ENCODE measurements around the gene KBTBD3.

DNA sequence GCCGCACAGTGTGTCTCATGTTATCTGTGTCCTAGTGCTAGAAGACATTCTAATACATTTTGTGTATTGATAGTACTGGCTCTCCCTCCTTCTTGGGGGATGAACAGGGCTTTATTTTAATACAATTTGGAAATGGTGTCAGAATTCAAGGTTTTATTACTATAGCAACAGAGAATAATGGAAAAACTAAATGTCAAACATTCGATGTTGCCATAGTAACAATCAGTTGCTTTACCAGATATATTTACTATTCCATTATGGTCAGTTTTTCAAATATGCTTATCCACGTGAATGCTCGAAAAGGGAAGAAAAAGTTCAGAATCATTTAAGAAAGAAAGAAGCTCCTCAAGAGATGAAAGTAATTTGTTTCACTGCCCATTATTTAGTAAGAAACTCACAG, 46.5 kb downstream of the KBTBD3 start:
- TF ChIP-seq, protein P1, sequence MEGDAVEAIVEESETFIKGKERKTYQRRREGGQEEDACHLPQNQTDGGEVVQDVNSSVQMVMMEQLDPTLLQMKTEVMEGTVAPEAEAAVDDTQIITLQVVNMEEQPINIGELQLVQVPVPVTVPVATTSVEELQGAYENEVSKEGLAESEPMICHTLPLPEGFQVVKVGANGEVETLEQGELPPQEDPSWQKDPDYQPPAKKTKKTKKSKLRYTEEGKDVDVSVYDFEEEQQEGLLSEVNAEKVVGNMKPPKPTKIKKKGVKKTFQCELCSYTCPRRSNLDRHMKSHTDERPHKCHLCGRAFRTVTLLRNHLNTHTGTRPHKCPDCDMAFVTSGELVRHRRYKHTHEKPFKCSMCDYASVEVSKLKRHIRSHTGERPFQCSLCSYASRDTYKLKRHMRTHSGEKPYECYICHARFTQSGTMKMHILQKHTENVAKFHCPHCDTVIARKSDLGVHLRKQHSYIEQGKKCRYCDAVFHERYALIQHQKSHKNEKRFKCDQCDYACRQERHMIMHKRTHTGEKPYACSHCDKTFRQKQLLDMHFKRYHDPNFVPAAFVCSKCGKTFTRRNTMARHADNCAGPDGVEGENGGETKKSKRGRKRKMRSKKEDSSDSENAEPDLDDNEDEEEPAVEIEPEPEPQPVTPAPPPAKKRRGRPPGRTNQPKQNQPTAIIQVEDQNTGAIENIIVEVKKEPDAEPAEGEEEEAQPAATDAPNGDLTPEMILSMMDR (conservative IDR thresholded peaks at IDR 0.05; ENCODE audit: low read depth, low read length) = no peak
- TF ChIP-seq POLR2A (IDR thresholded peaks at IDR 0.05; ENCODE audit: low read depth, low read length) (no peak), RFX5 (IDR thresholded peaks at IDR 0.05; ENCODE audit: low read depth, low read length) (no peak), FOS (IDR thresholded peaks at IDR 0.05; ENCODE audit: low read depth, low read length) (no peak)

All from IMR-90 (cell line).